Measurements from ENCODE around the gene EMC9.
A peak's percentile ranks its signal among the peaks of the same experiment; 100 is the strongest.
"Not testable (repeated sequence)": the region's sequence is repeated elsewhere in the genome, so short reads cannot be mapped to it uniquely, and the experiment has no call there.

The EMC9 gene

DNA sequence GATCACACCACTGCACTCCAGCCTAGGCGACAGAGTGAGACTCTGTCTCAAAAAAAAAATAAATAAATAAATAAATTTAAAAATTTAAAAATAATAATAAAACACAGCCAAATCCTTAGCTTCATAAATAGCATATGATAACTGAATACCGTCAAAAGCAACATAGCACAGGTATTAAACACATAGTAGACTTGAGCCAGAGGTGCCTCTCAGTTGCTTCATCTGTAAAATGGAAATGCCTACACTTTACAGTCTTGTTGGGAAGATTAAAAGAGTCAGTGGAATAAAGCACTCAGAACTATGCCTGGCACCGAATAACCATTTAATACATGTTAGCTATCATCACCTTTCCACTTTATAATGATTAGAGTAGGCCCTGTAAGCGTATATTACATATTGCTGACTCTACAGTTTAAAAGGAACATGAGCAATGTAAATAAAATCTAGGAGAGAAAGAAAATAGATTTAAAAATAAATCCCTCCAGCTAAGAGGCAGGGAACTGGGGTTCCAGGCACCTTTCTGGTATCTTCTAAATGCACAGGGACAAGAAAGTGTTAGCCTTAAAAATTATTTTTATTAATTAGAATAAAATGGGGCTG is 34.6 kb downstream of the EMC9 start:
- no peak for DNase-seq

DNA sequence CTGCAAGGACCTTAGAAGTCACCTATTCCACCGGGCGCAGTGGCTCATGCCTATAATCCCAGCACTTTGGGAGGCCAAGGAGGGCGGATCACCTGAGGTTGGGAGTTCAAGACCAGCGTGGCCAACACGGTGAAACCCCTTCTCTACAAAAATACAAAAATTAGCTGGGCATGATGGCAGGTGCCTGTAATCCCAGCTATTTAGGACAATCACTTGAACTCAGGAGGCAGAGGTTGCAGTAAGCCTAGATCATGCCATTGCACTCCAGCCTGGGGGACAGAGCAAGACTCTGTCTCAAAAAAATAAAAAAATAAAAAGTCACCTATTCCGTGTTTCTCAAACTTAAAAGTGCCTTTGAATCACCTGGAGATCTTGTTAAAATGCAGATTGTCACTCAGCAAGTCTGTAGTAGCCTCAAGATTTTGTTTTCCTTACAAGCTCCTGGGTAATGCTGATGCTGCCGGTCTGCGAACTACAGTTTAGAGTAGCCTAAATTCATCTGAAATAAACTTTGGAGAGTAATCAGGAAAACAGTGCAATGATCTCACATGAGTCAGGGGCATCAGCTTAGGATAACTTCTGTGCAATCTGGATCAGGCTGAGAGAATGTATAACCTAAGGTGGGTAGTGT is 35.7 kb downstream of the EMC9 start:
- DNase-seq: not testable (repeated sequence)

- no peak for DNase-seq
These were observed 37.9 kb downstream of the EMC9 start for GRCh38 chr14:24103451-24103850.

GRCh38 chr14:24102357-24103048 is 38.9 kb downstream of the EMC9 start:
- no peak for DNase-seq

DNA sequence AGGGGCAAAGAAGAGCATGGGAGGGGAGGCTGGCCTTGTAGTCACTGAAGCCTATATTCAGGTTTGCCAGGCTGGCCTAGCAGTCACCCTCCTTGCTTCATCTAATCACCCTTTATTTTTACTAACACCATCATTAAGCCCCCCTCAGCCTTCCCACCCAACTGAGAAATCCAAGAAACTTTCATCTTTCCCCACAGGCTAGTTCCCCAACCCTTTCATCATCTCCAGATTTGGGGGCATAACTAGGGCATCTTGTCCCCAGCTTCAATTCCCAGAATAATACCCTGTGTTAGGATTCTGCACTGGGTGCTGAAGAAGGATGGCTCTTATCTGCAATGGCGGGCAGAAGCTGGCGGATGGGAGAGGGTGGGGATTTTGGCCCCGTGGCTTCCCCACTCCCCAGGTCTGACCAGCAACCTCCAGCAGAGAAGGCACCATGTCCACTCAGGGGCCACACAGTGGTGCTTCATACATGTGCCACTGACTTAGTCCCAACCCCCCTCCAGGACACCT is 40.4 kb downstream of the EMC9 start:
- no peak for DNase-seq

DNA sequence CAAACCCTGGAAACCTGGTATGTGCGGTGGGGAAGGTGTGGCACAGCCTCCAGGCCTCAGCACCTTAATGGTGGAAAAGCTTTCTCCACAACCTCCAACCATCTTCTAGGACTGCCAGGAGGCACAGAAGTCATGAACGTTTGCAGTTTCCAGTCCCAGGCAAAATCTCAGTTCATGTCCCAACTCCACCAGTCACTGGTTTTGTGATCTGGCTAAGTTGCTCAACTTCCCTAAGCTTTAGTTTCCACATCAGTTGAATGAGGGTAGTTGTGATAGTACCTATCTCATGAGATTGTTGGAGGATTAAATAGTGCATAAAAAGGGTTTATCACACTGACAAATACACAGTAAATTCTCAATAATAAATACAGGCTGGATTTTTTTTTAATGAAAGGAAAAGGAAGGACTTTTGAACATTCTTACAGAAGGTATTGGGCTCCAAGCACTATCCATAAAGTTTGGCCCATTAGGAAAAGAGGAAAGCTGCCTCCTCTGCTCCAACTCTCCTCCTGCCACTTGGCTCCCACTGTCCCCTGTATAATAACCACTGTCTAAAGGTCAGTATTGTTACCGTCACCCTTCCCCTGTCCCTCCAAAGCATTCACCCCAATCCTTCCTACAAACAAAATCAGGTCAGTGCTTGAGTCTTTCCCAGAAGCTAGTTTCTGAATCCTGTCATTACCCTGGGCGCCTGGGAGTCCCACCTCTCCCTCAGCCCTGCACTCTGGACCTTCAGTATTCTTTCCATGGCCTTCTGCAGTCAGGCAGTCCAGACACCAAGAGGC is 41.0 kb downstream of the EMC9 start:
- DNase-seq: no peak

DNA sequence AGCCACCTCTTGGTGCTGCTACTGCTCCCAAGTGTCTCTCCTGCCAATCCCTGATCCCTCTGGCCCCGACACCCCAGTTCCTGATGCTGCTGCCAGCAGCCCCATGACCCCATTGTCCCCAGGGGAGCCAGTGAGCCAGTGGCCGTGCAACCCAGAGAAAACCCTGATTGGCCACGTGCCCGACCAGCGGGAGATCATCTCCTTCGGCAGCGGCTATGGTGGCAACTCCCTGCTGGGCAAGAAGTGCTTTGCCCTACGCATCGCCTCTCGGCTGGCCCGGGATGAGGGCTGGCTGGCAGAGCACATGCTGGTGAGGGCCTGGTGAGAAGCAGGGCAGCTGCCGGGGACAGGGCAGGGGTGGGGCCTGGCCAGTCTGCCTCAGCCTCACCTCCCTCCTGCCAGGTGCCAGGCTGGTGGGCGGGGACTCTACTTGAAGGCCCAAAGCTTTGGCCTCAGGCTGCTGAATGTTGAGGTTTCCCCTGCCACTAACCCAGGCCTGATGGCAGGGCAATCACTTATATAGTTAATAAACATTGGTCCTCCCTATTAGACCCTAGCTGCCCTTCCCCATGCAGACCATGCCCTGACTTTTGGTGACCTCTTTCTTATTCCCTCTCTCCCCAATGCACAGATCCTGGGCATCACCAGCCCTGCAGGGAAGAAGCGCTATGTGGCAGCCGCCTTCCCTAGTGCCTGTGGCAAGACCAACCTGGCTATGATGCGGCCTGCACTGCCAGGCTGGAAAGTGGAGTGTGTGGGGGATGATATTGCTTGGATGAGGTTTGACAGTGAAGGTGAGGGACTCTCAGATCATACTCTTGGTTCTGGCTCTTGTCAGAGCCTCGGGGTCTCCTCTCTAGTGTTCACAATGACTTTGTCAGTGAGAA is 42.2 kb downstream of the EMC9 start:
- DNase-seq: no peak

- no peak for DNase-seq
These were observed 43.0 kb downstream of the EMC9 start for GRCh38 chr14:24098229-24098926.

GRCh38 chr14:24096545-24097181 is 44.7 kb downstream of the EMC9 start:
- no peak for DNase-seq

DNA sequence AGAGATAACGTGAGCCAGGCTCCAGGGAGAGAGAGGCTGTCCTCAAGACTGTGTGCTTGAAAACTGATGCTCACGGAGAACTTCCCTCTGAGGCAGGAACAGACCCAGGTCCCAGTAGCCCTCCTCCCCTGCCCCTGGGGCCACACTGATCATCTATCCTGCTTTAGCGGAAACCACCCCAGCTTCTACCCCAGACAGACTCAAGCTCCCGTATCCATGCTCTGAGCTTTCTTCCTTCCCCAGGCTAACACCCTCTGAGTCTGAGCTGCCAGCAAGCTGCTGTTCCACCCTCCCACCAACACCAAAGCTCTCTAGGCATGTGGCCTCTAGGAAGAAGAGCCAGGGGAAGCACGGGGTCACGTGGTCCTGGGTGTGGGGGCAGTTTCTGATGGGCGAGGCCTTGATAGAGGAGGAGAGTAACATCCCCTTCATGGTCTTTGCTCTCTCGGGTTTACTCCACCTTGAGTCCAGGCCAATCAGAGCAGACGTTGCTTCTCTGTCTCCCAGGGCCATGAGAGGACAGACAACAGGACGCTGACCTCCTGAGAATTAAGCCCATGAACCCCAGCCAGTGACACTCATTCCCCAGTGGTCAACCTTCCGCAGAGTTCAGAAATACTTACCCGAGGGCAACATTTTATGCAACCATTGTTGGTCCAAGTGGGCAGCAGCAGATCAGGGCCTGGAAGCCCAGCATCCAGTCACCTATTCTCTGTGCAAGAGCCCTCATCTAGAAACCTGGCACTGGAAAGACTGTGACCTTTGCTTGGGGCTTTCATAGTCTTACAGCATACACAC is 45.9 kb downstream of the EMC9 start:
- no peak for DNase-seq

DNA sequence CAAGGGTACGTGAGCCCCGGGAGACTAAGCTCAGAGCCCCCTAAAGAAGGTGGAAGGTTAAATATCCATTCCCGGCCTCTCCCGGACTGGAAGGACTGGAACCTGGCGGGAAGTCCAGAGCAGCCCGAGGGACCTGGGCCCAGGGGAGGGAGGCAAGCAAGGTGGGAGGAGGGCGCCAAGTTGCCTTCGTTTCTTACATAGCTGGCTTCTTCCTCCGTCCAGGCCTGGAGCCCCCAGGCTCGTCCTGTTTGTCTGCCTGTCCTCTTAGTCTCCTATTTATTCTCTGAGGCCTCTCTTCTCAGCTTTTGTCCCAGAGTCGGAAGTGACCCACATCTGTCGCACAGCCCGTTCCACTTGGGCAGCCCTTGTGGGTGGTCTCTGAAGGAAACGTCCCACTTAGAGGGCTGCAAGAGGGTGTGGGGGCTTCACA is 46.5 kb downstream of the EMC9 start:
- no peak for DNase-seq

DNA sequence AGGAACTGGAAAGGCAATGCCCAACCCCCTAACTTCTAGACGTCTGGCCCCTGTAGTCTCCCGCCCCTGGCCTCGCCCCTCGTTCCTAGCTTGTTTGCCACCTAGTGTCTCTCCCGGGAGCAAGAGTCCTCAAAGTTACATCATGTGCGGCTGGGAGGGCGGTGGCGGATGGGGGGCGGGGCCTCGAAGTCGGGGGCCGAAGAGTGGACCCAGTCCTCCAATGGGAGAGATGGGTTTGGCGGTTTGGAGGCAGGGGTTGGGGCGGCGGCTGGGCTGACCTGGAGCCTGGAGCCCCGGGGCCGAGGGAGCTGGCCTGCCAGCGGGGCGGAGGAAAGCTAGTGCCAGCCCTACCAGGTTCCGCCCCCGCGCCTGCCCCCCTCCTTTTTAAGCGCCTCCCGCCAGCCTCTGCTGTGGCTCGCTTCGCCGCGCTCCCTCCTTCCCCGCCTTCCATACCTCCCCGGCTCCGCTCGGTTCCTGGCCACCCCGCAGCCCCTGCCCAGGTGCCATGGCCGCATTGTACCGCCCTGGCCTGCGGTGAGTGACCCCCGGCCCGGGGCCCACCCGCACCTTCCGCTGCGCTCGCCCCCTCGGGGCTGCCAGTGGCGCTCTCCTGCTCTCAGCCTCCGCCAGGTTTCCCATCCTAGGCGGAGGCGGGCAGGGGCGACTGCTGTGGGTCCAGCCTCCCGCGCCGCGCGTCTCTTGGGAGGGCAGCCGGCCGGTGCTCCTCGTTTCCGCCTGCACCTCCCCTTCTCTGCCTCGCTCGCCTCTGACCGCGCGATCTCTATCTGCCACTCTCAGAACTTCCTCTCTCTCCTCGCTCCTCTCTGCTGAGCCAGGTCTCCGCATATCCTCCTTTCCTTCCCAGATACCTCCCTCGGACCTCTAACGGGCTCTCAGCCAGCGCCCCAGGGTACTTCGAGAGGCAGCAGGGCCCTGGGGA is 47.2 kb downstream of the EMC9 start, which contains the start of gene PCK2:
Gene PCK2, plus strand, starts transcription at position 411 of the 940 bp plus-strand sequence. Its CDS starts 95 bp downstream, at position 506.
- DNase-seq: peak; percentile 75

DNA sequence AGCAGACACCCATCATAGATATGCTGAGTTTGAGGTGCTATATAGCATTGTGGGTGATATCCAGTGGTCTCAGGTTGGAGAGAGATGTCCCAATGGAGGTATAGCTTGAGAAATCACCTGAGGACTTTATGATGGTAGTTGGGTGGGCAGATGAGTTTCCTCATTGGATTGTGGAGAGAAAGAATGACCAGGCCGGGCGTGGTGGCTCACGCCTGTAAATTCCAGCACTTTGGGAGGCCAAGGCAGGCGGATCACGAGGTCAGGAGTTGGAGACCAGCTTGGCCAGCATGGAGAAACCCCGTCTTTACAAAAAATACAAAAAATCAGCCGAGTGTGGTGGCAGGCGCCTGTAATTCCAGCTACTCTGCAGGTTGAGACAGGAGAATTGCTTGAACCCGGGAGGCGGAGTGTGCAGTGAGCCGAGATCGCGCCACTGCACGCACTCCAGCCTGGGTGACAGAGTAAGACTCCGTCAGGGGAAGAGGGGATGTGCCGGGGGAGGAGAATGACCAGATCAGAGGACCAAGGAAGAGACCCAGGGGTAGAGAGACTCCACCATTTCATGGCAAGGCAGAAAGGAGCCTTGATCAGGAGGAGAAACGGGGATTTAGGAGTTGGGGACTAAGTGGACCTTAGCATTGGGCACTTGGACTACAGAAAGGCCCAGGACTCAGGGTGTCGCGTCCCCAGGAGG is 48.0 kb downstream of the EMC9 start:
- no peak for DNase-seq

DNA sequence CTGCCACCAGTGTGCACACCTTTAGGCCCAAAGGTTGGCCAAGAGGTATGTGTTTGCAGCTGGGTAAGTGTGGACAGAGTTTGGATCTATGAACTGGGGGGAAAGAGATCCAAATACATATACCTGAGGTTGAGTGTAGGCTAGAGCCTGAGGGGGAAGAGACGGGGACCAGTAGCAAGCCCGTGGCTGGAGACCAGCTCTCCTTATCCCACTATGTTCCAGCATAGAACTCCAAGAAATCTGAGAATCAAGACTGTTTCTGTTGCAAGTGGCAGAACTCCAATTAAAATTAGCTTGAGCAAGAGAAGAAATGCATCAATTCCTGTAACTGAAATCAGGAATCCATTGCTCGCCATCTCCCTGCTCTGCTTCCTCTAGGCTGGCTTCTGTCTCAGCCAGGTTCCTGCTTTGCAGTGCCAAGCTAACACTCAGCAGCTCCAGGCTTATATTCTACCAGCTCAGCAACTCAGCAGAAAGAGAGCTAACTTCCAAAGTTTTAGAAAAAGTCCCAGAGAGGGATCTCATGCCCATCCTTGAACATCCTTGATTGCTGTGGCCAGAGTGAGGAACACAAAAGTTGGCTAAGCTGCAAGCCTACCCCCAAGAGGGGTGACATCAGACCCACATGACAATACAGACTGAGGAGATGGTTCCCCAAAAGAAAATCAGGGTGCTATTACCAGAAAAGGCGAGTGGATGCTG is 48.7 kb downstream of the EMC9 start:
- DNase-seq: no peak

DNA sequence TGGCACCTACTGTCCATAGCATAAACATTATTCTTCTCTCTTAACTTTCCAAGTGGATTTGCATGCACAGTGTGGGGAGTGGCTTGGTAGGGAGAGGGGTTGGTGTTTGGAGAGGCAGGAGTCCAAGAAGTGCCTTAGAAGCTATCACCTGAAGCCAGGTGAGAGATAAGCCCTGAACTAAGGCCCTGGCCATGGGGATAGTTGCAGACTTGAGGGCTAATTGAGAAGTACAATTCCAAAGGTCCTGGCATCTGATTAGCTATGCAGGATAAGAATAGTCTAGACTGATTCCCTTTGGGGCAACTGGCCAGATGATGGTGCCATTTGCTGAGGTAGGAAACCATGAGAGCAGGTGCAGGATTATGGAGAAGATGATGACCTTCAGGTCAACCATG is 49.3 kb downstream of the EMC9 start:
- DNase-seq: no peak

DNA sequence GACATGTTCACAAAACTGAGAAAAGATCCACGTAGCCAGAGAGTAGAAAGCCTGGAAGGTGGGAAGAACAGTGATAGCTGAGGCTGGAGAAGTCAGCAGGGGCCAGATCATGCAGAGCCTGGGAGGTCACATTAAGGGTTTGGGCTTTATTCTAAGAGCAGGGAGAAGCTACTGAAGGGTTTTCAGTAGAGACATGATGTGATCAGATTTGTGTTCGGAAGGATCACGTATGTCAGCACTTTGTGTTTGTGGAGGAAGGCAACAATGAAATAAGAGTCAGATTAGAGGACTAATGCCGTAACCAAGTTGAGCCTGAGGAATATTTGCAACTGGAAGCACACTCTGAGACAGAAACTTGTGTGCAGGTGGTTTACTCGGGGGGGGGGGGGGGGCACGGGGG is 51.5 kb downstream of the EMC9 start:
- no peak for DNase-seq

Data from NCI-H524 treated with DMSO at 0.1 percent for 48 hours (cell line).